ENCODE measurements around the gene KRT77.

KRT77 gene

DNA sequence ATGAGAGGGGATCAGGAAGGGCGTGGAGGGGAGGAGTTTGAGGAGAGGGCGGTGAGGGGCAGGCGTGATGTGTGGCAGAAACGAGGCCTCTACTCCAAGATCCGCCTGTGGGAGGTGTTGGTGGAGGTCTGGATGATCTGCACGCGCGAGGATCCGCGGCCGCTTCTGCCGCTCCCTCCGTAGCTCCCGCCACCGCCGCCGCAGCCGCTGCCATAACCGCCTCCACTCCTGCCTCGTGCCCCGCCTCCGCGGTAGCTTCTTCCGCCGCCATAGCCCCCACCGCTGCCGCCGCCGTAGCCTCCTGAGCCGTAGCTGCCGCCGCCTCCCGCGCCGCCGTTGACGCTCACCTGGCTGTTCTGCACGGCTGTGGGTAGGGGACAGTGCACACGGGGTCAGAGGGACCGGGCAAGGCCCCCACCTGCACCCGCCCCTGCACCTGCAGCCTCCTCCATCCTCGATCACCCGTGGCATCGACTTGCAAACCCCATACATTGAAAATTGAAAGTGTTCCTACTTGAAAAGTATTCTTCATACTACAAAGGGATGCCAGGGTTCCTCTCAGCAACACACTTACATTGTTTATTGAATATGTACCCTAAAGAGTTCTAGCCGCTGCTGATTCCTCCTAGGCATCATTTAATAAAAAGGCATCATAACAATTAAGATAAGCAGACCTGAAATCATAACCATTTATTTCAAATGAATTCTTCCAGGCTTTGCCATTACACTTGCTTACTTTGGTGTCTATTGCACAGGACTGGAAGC lies 12.1 kb downstream of the KRT77 start:
- H3K9me3 ChIP-seq (replicated peaks; ENCODE audit: insufficient read depth, low read length): no peaks in the 10 kb centered on the region
- H3K4me3 ChIP-seq (ENCODE audit: low read length): peak overlapping the region; percentile 54
- H3F3A ChIP-seq (ENCODE audit: insufficient read depth, low read length): no peaks in the 10 kb centered on the region
- H3K27me3 ChIP-seq (replicated peaks; ENCODE audit: insufficient read depth, low read length): peaks cover 95% of the 10 kb centered on the region
- H3K4me1 ChIP-seq (ENCODE audit: low read length): no peaks in the 10 kb centered on the region
- peak; percentile 38 for DNase-seq
- H4K20me1 ChIP-seq (ENCODE audit: insufficient read depth, low read length): no peaks in the 10 kb centered on the region
- peak overlapping the region; percentile 62; the same call in 1 of the 2 replicates for H2AFZ ChIP-seq (ENCODE audit: low read length)
- no peaks in the 10 kb centered on the region for H3K9me2 ChIP-seq (replicated peaks; ENCODE audit: insufficient read depth, low read length)
- H3K36me3 ChIP-seq (replicated peaks; ENCODE audit: insufficient read depth, low read length): no peaks in the 10 kb centered on the region
- no peak overlapping the region for H3K9ac ChIP-seq (ENCODE audit: low read length)
- TF ChIP-seq, protein P1, sequence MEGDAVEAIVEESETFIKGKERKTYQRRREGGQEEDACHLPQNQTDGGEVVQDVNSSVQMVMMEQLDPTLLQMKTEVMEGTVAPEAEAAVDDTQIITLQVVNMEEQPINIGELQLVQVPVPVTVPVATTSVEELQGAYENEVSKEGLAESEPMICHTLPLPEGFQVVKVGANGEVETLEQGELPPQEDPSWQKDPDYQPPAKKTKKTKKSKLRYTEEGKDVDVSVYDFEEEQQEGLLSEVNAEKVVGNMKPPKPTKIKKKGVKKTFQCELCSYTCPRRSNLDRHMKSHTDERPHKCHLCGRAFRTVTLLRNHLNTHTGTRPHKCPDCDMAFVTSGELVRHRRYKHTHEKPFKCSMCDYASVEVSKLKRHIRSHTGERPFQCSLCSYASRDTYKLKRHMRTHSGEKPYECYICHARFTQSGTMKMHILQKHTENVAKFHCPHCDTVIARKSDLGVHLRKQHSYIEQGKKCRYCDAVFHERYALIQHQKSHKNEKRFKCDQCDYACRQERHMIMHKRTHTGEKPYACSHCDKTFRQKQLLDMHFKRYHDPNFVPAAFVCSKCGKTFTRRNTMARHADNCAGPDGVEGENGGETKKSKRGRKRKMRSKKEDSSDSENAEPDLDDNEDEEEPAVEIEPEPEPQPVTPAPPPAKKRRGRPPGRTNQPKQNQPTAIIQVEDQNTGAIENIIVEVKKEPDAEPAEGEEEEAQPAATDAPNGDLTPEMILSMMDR (IDR thresholded peaks at IDR 0.05; ENCODE audit: low read length): no peak
- no peak for TF ChIP-seq EZH2phosphoT487 (IDR thresholded peaks at IDR 0.05; ENCODE audit: low read length)
- no peak for TF ChIP-seq EZH2 (optimal IDR thresholded peaks at IDR 0.05; ENCODE audit: low read depth, low read length)
- no peaks in the 10 kb centered on the region for H3K79me2 ChIP-seq (ENCODE audit: low read length)
- H3K27ac ChIP-seq (ENCODE audit: low read length): no peak overlapping the region
- peak overlapping the region; percentile 91 for H3K4me2 ChIP-seq (ENCODE audit: low read depth, low read length)

DNA sequence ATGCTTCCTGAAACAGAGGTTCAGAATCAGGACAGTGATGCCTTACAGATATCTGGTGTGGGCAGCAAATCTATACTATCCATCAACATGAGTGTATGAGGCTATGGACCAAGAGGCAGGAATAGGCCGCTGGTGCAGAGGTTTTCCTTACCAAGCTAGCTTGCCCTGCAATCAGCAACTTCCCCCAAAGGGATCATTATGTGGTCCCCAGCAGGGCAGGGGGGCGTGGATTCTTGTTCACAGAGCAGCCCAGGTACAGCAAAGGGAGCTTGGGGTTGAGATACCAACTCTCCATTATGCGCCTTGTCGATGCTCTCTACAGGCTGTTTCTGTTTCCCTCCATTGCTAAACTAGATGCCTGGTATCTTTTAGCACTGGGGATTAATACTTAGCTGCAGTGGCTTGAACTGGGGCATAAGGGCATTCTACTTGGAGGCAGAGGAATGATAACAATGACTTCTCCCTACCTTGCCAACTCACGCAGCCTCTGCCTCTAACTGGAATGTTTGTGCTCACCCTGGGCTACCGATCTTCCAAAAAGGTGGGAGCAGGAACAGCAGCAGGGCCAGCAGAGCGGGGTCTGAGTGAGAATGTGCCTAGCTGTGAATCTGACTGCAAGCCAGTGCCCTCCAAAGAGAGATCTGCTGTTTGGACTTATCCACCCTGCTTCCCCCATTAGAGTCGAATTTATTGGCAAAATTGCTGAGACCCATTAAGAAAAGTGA lies 12.8 kb downstream of the KRT77 start:
- no peak overlapping the region for H3K27ac ChIP-seq (ENCODE audit: low read length)
- no peak for DNase-seq
- no peaks in the 10 kb centered on the region for H3F3A ChIP-seq (ENCODE audit: insufficient read depth, low read length)
- no peaks in the 10 kb centered on the region for H4K20me1 ChIP-seq (ENCODE audit: insufficient read depth, low read length)
- H3K36me3 ChIP-seq (replicated peaks; ENCODE audit: insufficient read depth, low read length): no peaks in the 10 kb centered on the region
- peak overlapping the region; percentile 91 for H3K4me2 ChIP-seq (ENCODE audit: low read depth, low read length)
- no peaks in the 10 kb centered on the region for H3K79me2 ChIP-seq (ENCODE audit: low read length)
- no peak overlapping the region for H3K9ac ChIP-seq (ENCODE audit: low read length)
- no peaks in the 10 kb centered on the region for H3K9me3 ChIP-seq (replicated peaks; ENCODE audit: insufficient read depth, low read length)
- H3K4me3 ChIP-seq (ENCODE audit: low read length): peak overlapping the region; percentile 54
- TF ChIP-seq, protein P1 (IDR thresholded peaks at IDR 0.05; ENCODE audit: low read length): no peak
- TF ChIP-seq EZH2 (optimal IDR thresholded peaks at IDR 0.05; ENCODE audit: low read depth, low read length): no peak
- no peak for TF ChIP-seq EZH2phosphoT487 (IDR thresholded peaks at IDR 0.05; ENCODE audit: low read length)
- no peaks in the 10 kb centered on the region for H3K9me2 ChIP-seq (replicated peaks; ENCODE audit: insufficient read depth, low read length)
- H2AFZ ChIP-seq (ENCODE audit: low read length): peak overlapping the region; percentile 62; the same call in 1 of the 2 replicates
- peaks cover 95% of the 10 kb centered on the region for H3K27me3 ChIP-seq (replicated peaks; ENCODE audit: insufficient read depth, low read length)
- no peaks in the 10 kb centered on the region for H3K4me1 ChIP-seq (ENCODE audit: low read length)

DNA sequence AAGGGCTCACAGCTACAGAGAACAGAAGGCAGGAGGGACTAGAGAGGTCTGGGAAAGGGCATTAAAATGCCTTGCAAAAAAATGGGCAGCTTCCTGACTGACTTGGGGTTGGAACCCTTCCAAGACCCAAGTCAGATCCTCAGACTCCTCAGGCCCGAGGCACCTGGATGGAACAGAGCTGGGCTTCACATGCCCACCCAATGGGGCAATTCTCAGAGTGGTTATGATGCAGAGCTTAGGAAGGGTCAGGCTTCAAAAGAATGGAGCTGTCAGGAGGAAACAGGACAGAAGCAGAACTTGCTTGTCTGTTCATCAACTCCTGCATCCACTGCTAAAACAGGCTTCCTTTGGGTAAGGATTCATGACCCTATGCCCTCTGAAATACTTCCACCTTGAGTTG lies 13.4 kb downstream of the KRT77 start:
- no peaks in the 10 kb centered on the region for H3K9me3 ChIP-seq (replicated peaks; ENCODE audit: insufficient read depth, low read length)
- H3K9me2 ChIP-seq (replicated peaks; ENCODE audit: insufficient read depth, low read length): no peaks in the 10 kb centered on the region
- DNase-seq: no peak
- no peaks in the 10 kb centered on the region for H3K36me3 ChIP-seq (replicated peaks; ENCODE audit: insufficient read depth, low read length)
- peaks cover 94% of the 10 kb centered on the region for H3K27me3 ChIP-seq (replicated peaks; ENCODE audit: insufficient read depth, low read length)
- TF ChIP-seq EZH2phosphoT487 (IDR thresholded peaks at IDR 0.05; ENCODE audit: low read length) (no peak), EZH2 (optimal IDR thresholded peaks at IDR 0.05; ENCODE audit: low read depth, low read length) (no peak)
- TF ChIP-seq, protein P1 (IDR thresholded peaks at IDR 0.05; ENCODE audit: low read length): no peak
- H3K27ac ChIP-seq (ENCODE audit: low read length): no peak overlapping the region
- no peak overlapping the region for H3K4me2 ChIP-seq (ENCODE audit: low read depth, low read length)
- no peaks in the 10 kb centered on the region for H3K79me2 ChIP-seq (ENCODE audit: low read length)
- H2AFZ ChIP-seq (ENCODE audit: low read length): no peak overlapping the region
- no peak overlapping the region for H3K4me3 ChIP-seq (ENCODE audit: low read length)
- no peak overlapping the region for H3K9ac ChIP-seq (ENCODE audit: low read length)
- H3F3A ChIP-seq (ENCODE audit: insufficient read depth, low read length): no peaks in the 10 kb centered on the region
- no peaks in the 10 kb centered on the region for H4K20me1 ChIP-seq (ENCODE audit: insufficient read depth, low read length)
- no peaks in the 10 kb centered on the region for H3K4me1 ChIP-seq (ENCODE audit: low read length)
